GM23338 (cell line): ENCODE data around the gene CEP170B. TPM values are rescaled to one million over a fixed set of nuclear protein-coding genes. Genes with fewer than 3 reads are reported as not detected.

Experiments
- ATAC-seq: fragments of 200-7000 bp; cut with Tn5 transposase; 3 replicates; pipeline ENCODE4 v1.9.1; 2020
- DNase-seq: peaks from one replicate; pipeline ENCODE4 v3.0.0-alpha.2; 2015; ENCODE audit warnings: low spot score
- H2AFZ ChIP-seq: fragments of 200-600 bp; sonication (generic); 2 replicates; pipeline ENCODE4 v1.8.0; 2016; ENCODE audit warnings: antibody characterized with exemption, mild to moderate bottlenecking, moderate library complexity
- H3F3A ChIP-seq: fragments of 200-600 bp; sonication (generic); replicated peaks from 2 replicates; pipeline ENCODE4 v1.8.0; 2017; ENCODE audit warnings: antibody characterized with exemption, mixed run types, low read depth
- H3K27ac ChIP-seq: fragments of 200-600 bp; sonication (generic); 2 replicates; pipeline ENCODE4 v1.6.1; 2016; ENCODE audit warnings: low read depth
- H3K27me3 ChIP-seq: fragments of 200-600 bp; sonication (generic); 2 replicates; pipeline ENCODE4 v1.8.0; 2016; ENCODE audit warnings: mild to moderate bottlenecking, mixed run types, moderate library complexity; ENCODE audit not compliant: insufficient read depth
- H3K36me3 ChIP-seq: fragments of 200-600 bp; sonication (generic); 2 replicates; pipeline ENCODE4 v1.8.0; 2016; ENCODE audit warnings: mild to moderate bottlenecking; ENCODE audit not compliant: insufficient read depth
- H3K4me1 ChIP-seq: fragments of 200-600 bp; sonication (generic); 2 replicates; pipeline ENCODE4 v1.8.0; 2016; ENCODE audit warnings: mild to moderate bottlenecking, moderate library complexity; ENCODE audit not compliant: insufficient read depth
- H3K4me2 ChIP-seq: fragments of 200-600 bp; sonication (generic); 2 replicates; pipeline ENCODE4 v1.7.1; 2017; ENCODE audit warnings: mixed run types
- H3K4me3 ChIP-seq: fragments of 200-600 bp; sonication (generic); 2 replicates; pipeline ENCODE4 v1.6.1; 2016; ENCODE audit warnings: mixed run types
- H3K79me2 ChIP-seq: fragments of 200-600 bp; sonication (generic); replicated peaks from 2 replicates; pipeline ENCODE4 v1.8.0; 2017; ENCODE audit warnings: mild to moderate bottlenecking; ENCODE audit not compliant: insufficient read depth
- H3K9me2 ChIP-seq: fragments of 200-600 bp; sonication (generic); 2 replicates; pipeline ENCODE4 v1.8.0; 2017; ENCODE audit not compliant: insufficient read depth
- H4K20me1 ChIP-seq: fragments of 200-600 bp; sonication (generic); replicated peaks from 2 replicates; pipeline ENCODE4 v1.8.0; 2017; ENCODE audit warnings: mild to moderate bottlenecking; ENCODE audit not compliant: insufficient read depth
- H3K27ac Mint-ChIP-seq: 2 replicates; pipeline ENCODE4 v1.8.0; 2020; ENCODE audit warnings: inconsistent platforms, mild to moderate bottlenecking, moderate library complexity, mixed read lengths
- H3K27me3 Mint-ChIP-seq: 3 replicates; pipeline ENCODE4 v1.8.0; 2022; ENCODE audit warnings: low read depth, mild to moderate bottlenecking, moderate library complexity, mixed read lengths, inconsistent platforms; ENCODE audit not compliant: insufficient read depth, poor library complexity
- H3K36me3 Mint-ChIP-seq: 3 replicates; pipeline ENCODE4 v1.8.0; 2021; ENCODE audit warnings: low read depth, mild to moderate bottlenecking, inconsistent platforms, moderate library complexity, mixed read lengths
- H3K4me1 Mint-ChIP-seq: 3 replicates; pipeline ENCODE4 v1.8.0; 2020; ENCODE audit warnings: mild to moderate bottlenecking, inconsistent platforms, mixed read lengths
- H3K4me3 Mint-ChIP-seq: 3 replicates; pipeline ENCODE4 v1.8.0; 2021; ENCODE audit warnings: moderate library complexity, mild to moderate bottlenecking, inconsistent platforms, mixed read lengths
- H3K9me3 Mint-ChIP-seq: 3 replicates; pipeline ENCODE4 v1.8.0; 2020; ENCODE audit warnings: moderate library complexity, mild to moderate bottlenecking, inconsistent platforms, mixed read lengths
- CREB1 ChIP-seq: fragments of 250-450 bp; sonication (Bioruptor Pico); IDR thresholded peaks from 2 replicates; pipeline ENCODE4 v1.5.0; 2020; ENCODE audit warnings: low read depth, mild to moderate bottlenecking, moderate library complexity
- CTCF ChIP-seq, 2 experiments: fragments of 200-600 bp in 1 of 2; sonication (generic) in 1 of 2; conservative IDR thresholded peaks; 2 replicates each; pipeline versions ENCODE4 v1.5.1 to v1.6.1; 2016 to 2017; ENCODE audit warnings: antibody characterized with exemption in 2 of 2, low read depth in 2 of 2, mild to moderate bottlenecking in 2 of 2, moderate library complexity in 1 of 2
- ETS1 ChIP-seq: IDR thresholded peaks from 2 replicates; pipeline ENCODE4 v1.6.1; 2016; ENCODE audit warnings: antibody characterized with exemption
- EZH2 ChIP-seq: fragments of 200-600 bp; sonication (generic); IDR thresholded peaks from one replicate; pipeline ENCODE4 v1.8.0; 2017; ENCODE audit warnings: antibody characterized with exemption, mild to moderate bottlenecking, low read depth; ENCODE audit not compliant: unreplicated experiment
- JUNB ChIP-seq: IDR thresholded peaks from one replicate; pipeline ENCODE4 v1.6.1; 2016; ENCODE audit warnings: antibody characterized with exemption; ENCODE audit not compliant: unreplicated experiment
- NANOG ChIP-seq: IDR thresholded peaks from 2 replicates; pipeline ENCODE4 v1.6.1; 2016; ENCODE audit warnings: antibody characterized with exemption, borderline replicate concordance
- POLR2AphosphoS5 ChIP-seq: IDR thresholded peaks from 2 replicates; pipeline ENCODE4 v1.6.1; 2016; ENCODE audit warnings: antibody characterized with exemption, low read depth
- STAT1 ChIP-seq: IDR thresholded peaks from one replicate; pipeline ENCODE4 v1.6.1; 2016; ENCODE audit warnings: antibody characterized with exemption; ENCODE audit not compliant: unreplicated experiment
- ZNF114 ChIP-seq: fragments of 250-450 bp; sonication (Bioruptor Pico); IDR thresholded peaks from 2 replicates; pipeline ENCODE4 v1.5.0; 2020; ENCODE audit warnings: mild to moderate bottlenecking, moderate library complexity
- ZNF331 ChIP-seq: fragments of 250-450 bp; sonication (Bioruptor Pico); IDR thresholded peaks from 2 replicates; pipeline ENCODE4 v1.5.0; 2020; ENCODE audit warnings: low read depth, mild to moderate bottlenecking, moderate library complexity
- polyA plus RNA-seq: library from polyadenylated mRNA; unstranded; fragments of >200 nt; fragmentation: Nextera tagmentation; extraction: Ambion mirVana; gene quantifications from 2 replicates; pipeline ENCODE4 v1.2.1, GENCODE V29; 2016
- total RNA-seq: library from RNA; depleted of rRNA; stranded (reverse); fragments of >200 nt; shearing (Covaris generic); gene quantifications from 2 replicates; pipeline ENCODE4 v1.2.3, GENCODE V29; 2014

The CEP170B gene
- total and polyA plus RNA-seq, 2 experiments from 2014 or later = 4.6 to 37.1 TPM

GRCh38 chr14:104872469-104873341 is 7.6 kb downstream of the CEP170B start:
- H3K4me1 ChIP-seq = no peaks in the 10 kb centered on the region; the same call in 1 of the 2 replicates
- ATAC-seq (peak; percentile 69), DNase-seq (peak; percentile 82)
- no peaks in the 10 kb centered on the region; the same call in 1 of the 2 replicates for H3F3A ChIP-seq
- H3K27ac ChIP-seq = no peak overlapping the region
- peaks cover 23% of the 10 kb centered on the region for H3K4me1 Mint-ChIP-seq
- TF ChIP-seq NANOG = no peak
- TF ChIP-seq ZNF114 (CRISPR knock-in tag) = no peak
- no peak for TF ChIP-seq JUNB
- no peak for TF ChIP-seq ZNF331 (CRISPR knock-in tag)
- no peak for TF ChIP-seq CTCF (conservative IDR thresholded peaks at IDR 0.05; ENCODE audit: low read depth in 2 of 2)
- no peak for TF ChIP-seq ETS1
- TF ChIP-seq EZH2 = no peak
- no peak for TF ChIP-seq CREB1 (CRISPR knock-in tag)
- TF ChIP-seq POLR2AphosphoS5 = no peak
- TF ChIP-seq STAT1 = no peak
- H3K4me2 ChIP-seq = 0 out of 2 replicates have a peak overlapping the region, but pooled peaks have one; percentile 51
- H4K20me1 ChIP-seq = peaks cover 11% of the 10 kb centered on the region; the same call in 1 of the 2 replicates
- peak overlapping the region; percentile 84 for H3K27ac Mint-ChIP-seq
- no peaks in the 10 kb centered on the region for H3K27me3 ChIP-seq
- peak overlapping the region; percentile 16; the same call in 2 of the 3 replicates for H3K4me3 Mint-ChIP-seq
- H3K9me2 ChIP-seq = no peaks in the 10 kb centered on the region
- no peaks in the 10 kb centered on the region for H3K9me3 Mint-ChIP-seq
- H2AFZ ChIP-seq = no peak overlapping the region
- no peaks in the 10 kb centered on the region for H3K36me3 ChIP-seq
- no peaks in the 10 kb centered on the region; the same call in 2 of the 3 replicates for H3K36me3 Mint-ChIP-seq
- H3K27me3 Mint-ChIP-seq = peaks cover 17% of the 10 kb centered on the region
- H3K4me3 ChIP-seq = no peak overlapping the region
- H3K79me2 ChIP-seq = peaks cover 20% of the 10 kb centered on the region

- Histone ChIP-seq H3K4me3 (no peak overlapping the region), H3K27me3 (no peaks in the 10 kb centered on the region), H4K20me1 (peaks cover 11% of the 10 kb centered on the region; the same call in 1 of the 2 replicates), H3F3A (no peaks in the 10 kb centered on the region; the same call in 1 of the 2 replicates), H3K4me1 (no peaks in the 10 kb centered on the region; the same call in 1 of the 2 replicates), H3K36me3 (no peaks in the 10 kb centered on the region), H3K79me2 (peaks cover 14% of the 10 kb centered on the region; the same call in 1 of the 2 replicates), H3K4me2 (no peak overlapping the region), H3K27ac (no peak overlapping the region), H2AFZ (no peak overlapping the region), H3K9me2 (no peaks in the 10 kb centered on the region)
- ATAC-seq (peak; percentile 3; the same call in 2 of the 3 replicates), DNase-seq (no peak)
- Mint-ChIP-seq H3K4me3 (no peak overlapping the region), H3K27me3 (peaks cover 17% of the 10 kb centered on the region), H3K4me1 (peaks cover 23% of the 10 kb centered on the region), H3K9me3 (no peaks in the 10 kb centered on the region), H3K27ac (no peak overlapping the region), H3K36me3 (no peaks in the 10 kb centered on the region; the same call in 2 of the 3 replicates)
- no peak for TF ChIP-seq JUNB
Observed at GRCh38 chr14:104873380-104874055, 8.4 kb downstream of the CEP170B start.
